Measurements from ENCODE around the gene PAM.

The PAM gene

DNA sequence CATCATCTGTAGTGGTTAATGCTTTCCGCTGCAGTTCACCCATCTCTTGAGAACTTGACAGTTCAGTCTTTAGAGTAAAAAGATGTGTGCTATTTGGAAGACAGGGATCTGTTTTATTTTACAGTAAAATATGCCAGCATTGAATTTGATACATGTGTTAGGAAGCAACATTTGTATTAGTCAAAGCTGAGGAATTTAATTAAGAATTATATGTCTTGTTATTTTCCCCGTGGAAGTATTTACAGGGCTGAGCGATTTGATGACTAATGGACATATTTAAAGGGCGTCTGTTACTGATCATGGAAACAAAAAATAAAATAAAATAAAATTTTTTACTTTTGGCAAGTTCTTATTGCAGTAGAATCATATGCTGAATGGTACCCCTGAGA, 101.3 kb downstream of the PAM start:
- no peak for DNase-seq

DNA sequence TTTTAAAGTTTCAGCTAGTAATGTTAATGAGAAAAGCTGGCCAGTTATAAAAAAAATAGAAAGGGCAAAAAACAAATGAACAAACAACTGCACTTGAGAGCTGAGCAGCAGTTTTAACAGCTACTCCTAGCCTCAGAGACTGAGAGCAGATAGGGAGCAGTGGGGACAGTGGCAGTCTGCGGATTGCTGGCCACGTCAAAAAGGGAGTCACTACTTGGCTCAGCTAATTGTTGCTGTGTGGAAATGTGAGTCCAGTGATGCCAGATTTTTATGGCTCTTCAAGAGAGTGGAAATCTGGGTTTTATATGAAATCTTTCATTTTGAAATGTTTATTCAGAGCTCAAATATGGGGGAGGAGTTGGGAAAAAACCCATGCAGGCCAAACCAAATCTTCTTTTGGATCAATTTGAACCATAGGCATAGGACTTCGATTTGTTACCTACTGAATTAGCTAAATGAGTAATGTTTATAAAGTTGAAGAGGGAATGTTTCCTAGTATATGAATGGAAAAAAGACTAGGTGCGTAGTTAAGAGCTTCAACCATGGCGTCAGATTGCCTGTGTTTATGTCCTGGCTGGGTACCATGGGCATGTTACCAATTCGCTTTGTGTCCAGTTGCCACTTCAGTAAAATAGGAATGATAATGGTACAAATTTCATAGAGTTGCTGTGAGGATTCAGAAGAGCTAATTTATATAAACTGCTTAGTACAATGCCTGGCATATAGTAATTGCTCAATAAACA, 102.1 kb downstream of the PAM start:
- no peak for DNase-seq

DNA sequence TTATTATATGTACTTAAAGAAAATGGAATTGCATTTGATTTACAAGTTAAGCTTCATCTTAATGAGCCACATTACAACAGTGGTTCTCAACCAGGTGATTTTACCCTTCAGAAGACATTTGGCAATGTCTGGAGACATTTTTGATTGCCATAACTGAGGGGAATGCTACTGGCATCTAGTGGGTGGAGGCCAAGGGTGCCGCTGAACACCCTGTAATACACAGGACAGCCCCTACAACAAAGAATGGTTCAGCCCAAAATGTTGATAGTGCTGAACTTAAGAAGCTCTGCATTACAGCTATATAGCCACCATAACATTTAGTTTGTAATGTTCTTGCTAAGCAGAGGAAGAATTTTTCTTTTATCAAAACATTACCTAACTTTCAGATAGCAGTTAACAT, 103.1 kb downstream of the PAM start:
- no peak for DNase-seq

DNA sequence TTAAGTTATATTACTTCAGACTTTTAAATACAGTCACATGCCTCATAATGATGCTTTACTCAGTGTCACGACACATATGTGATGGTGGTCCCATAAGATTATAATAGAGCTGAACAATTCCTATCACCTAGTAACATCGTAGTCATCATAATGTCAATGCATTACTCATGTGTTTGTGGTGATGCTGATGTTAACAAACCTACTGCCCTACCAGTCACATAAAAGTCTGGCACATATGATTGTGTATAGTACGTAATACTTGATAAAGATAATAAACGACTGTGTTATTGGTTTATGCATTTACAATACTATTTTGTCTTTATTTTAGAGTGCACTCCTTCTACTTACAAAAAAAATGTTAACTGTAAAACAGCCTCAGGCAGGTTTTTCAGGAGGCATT, 103.7 kb downstream of the PAM start:
- DNase-seq = no peak

DNA sequence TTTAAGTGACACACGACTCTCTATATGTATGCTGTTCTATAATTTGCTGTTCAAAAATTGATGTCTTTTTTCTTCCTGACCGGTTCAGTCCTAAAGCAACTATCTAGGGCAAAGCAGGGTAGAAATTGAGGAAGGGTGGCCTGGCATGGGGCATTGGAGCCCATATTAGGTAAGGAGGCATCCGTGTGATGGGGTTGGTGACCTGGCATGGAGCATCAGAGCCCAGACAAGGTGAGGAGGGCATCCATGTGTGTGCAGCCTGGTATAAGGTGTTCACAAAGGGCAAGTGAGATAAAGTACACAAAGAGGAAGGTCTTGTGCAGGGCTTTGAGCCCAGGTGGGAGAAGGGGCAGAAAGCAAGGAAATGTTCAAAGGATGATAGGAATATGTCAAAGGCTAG, 104.9 kb downstream of the PAM start:
- no peak for DNase-seq

DNA sequence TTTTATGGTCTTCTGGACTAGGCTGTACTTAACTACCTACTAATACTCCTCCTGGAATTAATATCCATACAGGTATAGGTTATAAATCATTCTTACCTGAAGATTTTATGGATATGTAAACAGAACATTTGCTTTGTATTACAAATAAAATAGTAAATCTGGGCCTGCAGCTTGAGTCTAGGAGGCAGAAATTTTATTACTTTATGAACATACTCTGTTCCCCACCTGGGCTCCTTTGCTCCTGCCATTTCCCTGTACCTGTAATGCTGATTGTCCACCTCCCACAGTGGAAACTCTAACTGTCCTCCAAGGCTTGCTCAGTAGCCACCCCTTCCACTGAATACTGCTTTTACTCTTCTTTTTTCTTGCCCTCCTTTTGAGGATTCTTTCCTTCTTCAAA, 108.0 kb downstream of the PAM start:
- DNase-seq = no peak

DNA sequence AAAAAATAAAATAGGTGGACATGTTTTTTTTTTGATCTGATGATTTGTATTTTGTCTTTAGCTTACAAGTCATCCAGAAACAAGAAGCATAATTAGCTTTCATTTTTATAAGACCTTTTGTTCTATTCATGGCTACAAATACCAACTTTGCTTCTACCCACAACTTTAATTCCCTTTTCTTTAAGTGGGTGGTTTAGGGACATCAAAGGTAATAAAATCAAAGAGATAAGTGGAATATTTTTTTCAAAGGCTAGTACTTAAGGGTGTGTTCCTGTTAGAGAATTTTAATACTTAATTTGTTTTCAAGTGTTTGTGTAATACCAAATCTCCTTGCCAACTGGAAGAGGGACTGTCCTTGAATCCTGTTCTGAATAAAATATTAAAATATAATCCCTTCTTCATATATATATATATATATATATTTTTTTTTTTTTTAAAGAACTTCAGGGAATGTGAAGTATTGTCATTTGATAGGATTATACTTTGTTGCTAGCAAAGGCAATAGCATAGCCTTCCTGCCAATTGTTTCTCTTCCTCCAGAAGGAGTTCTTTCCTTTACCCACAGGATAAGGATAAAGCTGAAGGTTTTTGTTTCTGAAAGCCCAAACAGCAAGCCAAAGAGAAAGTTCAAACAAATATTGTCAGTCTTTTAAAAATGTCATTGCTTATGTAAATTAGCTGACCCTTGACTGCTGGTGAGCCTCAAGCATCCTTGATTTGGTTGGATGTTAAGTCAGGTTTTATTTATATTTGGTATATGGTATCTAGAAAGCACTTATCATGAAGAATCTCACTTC, 108.9 kb downstream of the PAM start:
- no peak for DNase-seq

DNA sequence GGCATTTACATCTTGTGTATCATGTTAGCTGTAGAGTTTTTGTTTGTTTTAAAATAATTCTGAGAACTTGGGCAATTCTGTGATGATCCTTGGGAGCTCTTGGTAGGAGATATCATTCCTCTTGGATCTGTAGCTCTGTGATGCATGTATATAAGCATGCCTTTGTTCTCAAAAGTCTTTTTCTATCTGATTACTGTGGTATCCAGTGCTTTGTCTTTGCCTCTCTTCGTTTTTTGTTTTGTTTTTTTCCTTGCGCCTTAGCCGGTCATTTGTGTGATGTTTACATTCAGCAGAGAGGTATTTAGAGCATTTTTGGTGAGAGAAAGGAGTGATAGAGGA, 110.0 kb downstream of the PAM start:
- DNase-seq = no peak

DNA sequence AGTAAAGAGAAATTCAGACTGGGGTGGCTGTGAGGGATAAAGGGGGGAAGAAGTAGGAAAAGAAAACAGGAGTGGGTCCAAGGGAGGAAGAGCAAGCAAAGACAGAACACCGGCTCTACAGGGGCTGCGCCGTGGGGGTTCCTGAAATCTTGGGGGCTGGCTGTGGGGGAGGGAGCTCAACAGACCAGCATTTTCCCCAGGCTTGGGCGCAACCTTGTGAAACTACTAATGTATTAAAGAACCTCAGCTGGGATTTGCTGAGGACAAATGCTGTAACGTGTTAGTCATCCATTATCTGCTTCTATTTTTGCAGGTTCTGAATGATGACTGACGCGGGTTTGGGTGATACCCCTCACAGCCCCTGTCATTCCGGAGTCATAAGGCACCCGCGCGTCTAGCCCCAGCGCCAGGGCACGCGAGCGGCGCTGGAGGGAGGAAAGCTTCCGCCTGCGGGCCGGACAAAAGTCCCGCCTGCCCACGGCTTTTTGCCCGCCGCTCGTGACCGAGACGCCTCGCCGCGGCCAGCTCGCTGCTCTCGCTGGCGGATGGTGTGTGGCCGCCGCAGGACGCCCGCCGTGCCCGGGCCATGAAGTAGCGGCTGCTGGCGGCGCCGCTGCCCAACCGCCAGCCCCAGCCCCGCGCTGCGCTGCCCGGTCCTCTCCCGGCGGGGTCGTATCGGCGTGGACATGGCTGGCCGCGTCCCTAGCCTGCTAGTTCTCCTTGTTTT, 110.6 kb downstream of the PAM start:
- DNase-seq = peak in 45 of 56 donors; percentile 6 to 80 (median 36)

DNA sequence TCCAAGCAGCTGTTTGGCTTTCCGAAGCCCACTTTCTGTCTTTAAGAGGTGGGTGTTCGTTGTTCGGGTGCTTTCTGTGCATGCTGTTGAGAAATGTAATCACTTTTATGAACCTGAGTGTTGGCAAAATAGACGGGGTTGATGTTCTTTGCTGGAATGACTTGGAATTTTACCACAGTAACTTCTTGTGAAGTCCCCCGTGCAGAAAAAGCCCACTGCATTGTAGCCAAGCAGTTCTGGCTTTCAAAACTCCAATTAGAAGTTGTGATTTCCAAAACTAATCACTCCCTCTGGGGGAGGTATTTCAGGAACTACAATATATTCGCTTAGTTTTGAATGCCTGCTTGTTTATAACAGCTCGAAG, 111.1 kb downstream of the PAM start:
- DNase-seq = peak in 2 of 56 donors; percentile 38 to 42

DNA sequence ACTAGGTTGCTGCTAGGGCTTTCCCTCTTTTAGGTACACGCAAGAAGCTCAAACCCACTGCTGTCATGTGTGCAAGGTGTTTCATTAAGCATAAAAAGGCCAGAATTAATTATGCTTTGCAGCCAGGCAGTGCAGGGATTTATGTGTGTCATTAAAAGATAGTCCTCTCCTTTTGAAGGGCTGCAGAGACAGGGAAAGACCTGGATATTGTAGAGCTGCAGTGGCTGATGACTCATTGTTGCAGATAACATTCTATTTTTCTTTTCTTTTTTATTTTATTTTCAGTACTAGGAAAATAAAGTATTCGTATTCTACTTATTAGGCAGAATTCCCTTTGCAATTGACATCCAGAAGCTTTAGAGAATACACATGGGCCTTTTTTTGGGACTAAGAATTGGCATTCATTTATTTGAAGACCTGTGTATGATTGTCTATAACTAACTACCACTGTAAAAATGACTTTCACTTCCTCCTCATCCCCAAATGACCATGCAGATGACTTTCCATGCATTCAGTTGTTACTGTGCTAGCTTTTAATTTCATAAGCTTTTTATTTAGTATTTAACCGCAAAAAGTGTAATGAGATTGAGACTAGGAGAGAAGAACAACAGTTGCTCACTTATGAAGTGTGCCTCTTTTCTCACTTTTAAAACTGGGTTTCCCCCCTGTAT, 113.0 kb downstream of the PAM start:
- DNase-seq = no peak

DNA sequence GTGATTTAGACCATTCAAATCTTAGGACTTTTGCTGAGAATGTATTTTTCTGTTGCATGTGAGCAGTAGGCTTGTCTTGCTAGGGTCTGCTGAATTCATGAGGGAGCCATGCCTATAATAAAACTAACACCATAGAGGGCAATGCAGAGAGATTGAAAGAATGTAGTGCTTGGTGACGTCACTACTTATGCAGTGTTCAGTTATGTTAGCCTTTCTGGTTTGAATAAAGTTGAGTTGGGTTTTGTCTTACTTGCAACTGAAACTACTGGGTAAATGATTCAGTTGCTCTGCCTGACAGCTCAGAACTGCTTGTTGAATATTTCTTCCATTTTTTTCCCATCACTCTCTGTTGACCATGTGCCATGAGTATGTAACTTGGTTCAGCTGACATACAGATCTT, 114.1 kb downstream of the PAM start:
- no peak for DNase-seq

DNA sequence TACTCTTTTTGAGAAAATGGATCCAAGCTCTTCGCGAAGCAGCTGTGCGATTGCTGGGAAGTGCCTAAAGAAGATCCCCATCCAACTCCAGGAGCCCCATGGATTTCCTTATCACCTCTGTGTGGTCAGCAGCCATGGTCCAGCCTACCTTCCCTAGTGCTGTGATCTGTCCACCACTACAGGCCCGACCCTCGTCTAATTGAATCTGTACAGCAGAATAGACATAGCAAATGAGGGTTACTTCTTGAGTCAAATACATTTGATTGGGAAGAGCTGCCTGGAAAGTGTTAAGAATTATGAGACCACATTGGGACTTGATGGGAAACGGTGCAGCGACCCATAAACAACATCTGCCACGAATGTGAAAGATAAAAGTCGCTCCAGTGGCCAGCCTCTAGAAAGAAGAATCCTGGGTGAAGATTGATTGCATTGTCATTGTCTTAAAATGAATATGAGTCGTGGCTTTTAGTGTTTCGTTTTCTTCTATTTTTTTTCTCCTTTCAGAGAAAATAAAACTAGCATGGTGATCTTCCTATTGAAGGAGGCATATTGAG, 118.4 kb downstream of the PAM start:
- no peak for DNase-seq

DNA sequence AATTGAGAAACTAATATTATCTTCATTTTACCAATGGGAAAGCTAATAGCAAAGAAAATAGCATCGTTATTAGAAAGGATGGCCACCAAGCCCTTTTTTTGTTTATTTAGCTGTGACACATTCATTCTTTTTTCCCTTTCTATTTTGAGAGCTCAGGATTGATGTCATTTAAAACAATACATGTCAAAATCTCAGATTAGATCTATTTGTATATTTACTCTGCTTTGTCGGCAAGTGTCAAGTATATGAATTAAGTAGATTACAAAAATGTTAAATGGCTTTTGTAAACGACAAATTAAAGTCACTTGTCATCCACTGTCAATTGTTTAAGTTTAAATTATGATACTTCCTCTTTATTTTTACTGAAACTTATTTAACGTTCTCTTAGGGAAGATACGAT, 118.9 kb downstream of the PAM start:
- no peak for DNase-seq

DNA sequence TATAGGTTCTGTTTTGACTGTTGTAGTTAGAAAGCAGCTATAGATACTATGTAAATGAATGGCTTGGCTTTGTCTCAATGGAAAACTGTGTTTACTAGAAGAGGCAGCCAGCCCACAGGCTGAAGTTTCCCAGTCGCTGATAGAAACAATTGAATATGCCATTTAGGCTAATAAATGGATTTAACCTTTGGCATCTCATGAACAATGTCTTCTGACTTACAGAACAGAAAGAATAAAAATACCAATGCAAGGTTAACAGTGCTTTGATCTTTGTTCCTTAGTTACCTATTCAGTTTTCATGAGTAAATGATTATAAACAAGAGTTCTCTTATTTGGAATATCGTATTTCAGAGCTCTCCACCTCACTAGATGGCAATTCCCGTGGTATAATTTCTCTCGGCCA, 120.6 kb downstream of the PAM start:
- no peak for DNase-seq

DNA sequence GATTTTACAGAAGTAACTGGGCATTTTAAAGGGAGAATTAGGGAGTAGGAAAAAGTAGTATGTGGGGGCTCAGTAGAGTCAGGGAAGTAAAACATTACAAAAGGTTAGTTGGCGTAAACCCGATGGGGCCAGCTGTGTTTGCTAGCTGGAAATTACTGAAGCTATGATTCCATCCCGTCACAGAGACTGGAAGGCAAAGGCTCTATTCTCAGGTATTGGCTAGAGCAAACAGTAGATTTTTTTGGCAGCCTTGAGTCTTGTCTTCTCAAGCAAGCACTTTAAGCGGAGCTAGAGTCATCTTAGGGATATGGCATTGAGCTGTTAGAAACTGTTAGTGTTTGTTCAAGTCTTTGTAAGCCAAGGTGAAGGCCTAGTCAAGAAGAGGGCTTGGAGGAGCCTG, 121.5 kb downstream of the PAM start:
- DNase-seq = no peak

DNA sequence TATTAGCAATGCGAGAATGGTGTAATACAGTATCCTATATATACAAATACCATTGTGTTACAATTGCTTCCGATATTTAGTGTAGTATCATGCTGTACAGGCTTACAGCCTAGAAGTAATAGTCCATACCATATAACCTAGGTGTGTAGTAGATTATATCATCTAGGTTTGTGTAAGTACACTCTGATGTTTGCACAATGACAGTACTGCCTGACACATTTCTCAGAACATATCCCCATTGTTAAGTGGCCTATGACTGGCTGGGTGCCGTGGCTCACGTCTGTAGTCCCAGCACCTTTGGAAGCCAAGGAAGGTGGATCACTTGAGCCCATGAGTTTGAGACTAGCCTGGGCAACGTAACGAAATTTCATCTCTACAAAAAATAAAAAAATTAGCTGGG, 124.6 kb downstream of the PAM start:
- no peak for DNase-seq

DNA sequence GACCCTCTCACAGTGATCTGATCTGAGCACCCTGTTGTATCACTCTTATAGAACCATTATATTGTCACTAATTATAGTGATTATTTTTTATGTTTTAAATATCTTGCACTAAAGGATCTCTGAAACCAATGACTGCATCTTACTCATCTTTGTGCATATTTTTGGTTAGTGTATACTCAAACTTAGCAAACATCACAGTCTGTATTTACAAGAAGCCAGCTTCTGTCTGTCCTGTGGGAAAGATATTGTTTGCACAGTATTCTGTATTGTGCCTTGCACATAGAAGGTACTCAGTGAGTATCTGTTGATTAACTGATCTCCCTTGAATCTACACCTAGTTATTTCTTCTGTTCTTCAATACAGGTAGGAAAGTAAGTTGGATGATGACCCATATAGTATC, 131.5 kb downstream of the PAM start:
- no peak for DNase-seq

DNA sequence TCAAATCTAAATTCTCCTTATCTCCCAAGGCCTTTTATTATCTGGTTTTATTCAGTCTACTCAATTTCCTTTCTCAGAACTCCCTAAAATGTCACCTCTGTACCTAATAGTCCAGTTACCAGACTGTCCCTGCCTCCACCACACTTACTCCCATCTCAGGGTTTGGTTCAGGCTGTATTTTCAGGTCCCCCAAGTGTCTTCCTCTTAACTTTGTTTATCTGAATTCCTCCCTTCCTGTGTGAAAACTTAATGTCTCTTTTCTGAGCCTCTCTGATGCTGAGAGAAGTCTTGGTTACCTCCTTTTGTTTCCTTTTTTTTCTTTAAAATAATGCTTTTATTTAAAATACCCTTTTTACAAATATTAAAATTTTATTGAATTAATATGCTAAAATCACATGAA, 133.4 kb downstream of the PAM start:
- DNase-seq = no peak

DNA sequence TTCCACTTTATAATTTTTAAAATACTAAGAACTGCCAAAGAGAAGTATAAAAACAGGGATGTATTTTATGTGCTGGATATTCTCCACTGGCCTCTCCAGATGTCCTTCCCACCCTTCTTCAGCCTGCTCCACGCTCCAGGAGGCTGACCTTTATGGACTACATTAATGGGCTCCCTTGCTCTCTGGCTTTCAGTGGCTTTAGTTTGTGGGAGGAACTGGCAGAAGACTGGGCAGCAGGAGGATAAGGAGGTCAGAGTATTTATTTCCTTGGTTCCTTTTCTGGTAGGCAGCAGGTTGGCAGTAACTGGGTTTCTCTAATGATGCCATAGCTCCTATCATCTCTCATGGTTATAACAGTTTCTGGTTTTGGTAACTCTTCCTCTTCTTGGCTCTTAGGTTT, 133.9 kb downstream of the PAM start:
- DNase-seq = no peak

DNA sequence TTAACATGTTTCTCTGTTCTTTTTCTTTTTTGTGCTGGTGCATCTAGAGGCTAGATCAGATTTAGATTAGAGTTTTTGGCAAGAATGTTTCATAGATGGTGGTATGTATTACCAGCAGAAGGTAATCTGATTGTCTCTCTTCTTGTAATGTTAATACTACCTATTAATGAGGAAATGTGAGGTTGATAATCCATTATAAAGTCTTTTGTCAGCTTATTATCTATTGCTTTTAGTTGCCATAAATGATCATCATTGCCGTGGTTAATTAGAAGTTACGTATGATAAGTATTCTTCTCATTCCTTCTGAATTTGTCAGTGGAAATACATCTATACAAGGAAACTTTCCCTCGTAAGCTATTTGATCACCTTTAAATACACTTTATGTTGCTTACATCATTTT, 135.0 kb downstream of the PAM start:
- DNase-seq = no peak

DNA sequence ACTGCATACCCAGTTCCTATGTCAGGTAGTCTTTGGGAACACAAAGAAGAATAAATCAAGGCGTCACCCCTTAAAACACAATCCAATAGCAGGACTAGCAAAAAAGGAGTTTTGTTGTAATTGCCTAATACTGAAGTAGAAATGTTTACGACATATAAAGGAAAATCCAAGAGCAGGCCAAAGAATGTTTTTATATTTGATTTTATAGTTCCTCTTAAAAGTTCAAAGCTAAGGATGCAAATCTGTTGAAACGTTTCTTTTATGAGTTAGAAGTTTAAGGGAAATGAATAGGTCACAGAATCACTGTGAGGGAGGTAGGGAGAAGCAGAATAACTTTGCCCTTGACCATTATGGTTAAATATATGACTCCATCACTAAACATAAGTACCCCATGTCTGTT, 136.1 kb downstream of the PAM start:
- no peak for DNase-seq
